Loucy (cell line): ENCODE results near the gene ACADM.
"Not testable (repeated sequence)": the region's sequence is repeated elsewhere in the genome, so short reads cannot be mapped to it uniquely, and the experiment has no call there.

Source experiments
- H2AFZ ChIP-seq: fragments of 200-600 bp; sonication (generic); 2 replicates; pipeline ENCODE4 v1.6.0; 2016; ENCODE audit warnings: antibody characterized with exemption, mild to moderate bottlenecking, low read length, moderate library complexity
- H3F3A ChIP-seq: fragments of 200-600 bp; 2 replicates; pipeline ENCODE4 v1.6.0; 2016; ENCODE audit warnings: antibody characterized with exemption, low read depth, mild to moderate bottlenecking
- H3K27me3 ChIP-seq: fragments of 200-600 bp; sonication (generic); 2 replicates; pipeline ENCODE4 v1.6.1; 2014; ENCODE audit warnings: low read length, mild to moderate bottlenecking; ENCODE audit not compliant: insufficient read depth, poor library complexity, severe bottlenecking
- H3K36me3 ChIP-seq: fragments of 200-600 bp; sonication (generic); 2 replicates; pipeline ENCODE4 v1.6.1; 2016; ENCODE audit warnings: low read length; ENCODE audit not compliant: insufficient read depth
- H3K4me1 ChIP-seq: fragments of 200-600 bp; sonication (generic); 2 replicates; pipeline ENCODE4 v1.5.1; 2014; ENCODE audit warnings: low read length, mild to moderate bottlenecking; ENCODE audit not compliant: insufficient read depth, poor library complexity, severe bottlenecking
- H3K4me2 ChIP-seq: fragments of 200-600 bp; sonication (generic); 2 replicates; pipeline ENCODE4 v1.6.0; 2014; ENCODE audit warnings: antibody characterized with exemption, low read length, low read depth, mild to moderate bottlenecking; ENCODE audit not compliant: poor library complexity, severe bottlenecking
- H3K4me3 ChIP-seq: fragments of 200-600 bp; sonication (generic); 2 replicates; pipeline ENCODE4 v1.5.1; 2014; ENCODE audit warnings: low read length, mild to moderate bottlenecking, mixed read lengths; ENCODE audit not compliant: poor library complexity, severe bottlenecking
- H3K79me2 ChIP-seq: fragments of 200-600 bp; sonication (generic); 2 replicates; pipeline ENCODE4 v1.6.1; 2014; ENCODE audit warnings: low read length; ENCODE audit not compliant: insufficient read depth
- H3K9ac ChIP-seq: fragments of 200-600 bp; sonication (generic); 2 replicates; pipeline ENCODE4 v1.6.0; 2014; ENCODE audit warnings: mild to moderate bottlenecking, low read depth, low read length, moderate library complexity; ENCODE audit not compliant: poor library complexity, severe bottlenecking
- H3K9me2 ChIP-seq: fragments of 200-600 bp; sonication (generic); replicated peaks from 2 replicates; pipeline ENCODE4 v1.6.1; 2016; ENCODE audit warnings: low read depth, low read length, mixed read lengths
- H3K9me3 ChIP-seq: fragments of 200-600 bp; sonication (generic); 2 replicates; pipeline ENCODE4 v1.6.1; 2014; ENCODE audit warnings: mild to moderate bottlenecking, antibody characterized with exemption, low read length, low read depth; ENCODE audit not compliant: insufficient read depth
- H4K20me1 ChIP-seq: fragments of 200-600 bp; sonication (generic); 2 replicates; pipeline ENCODE4 v1.6.0; 2014; ENCODE audit warnings: antibody characterized with exemption, low read length, mild to moderate bottlenecking; ENCODE audit not compliant: insufficient read depth, poor library complexity, severe bottlenecking
- CTCF ChIP-seq: fragments of 200-600 bp; sonication (generic); conservative IDR thresholded peaks from 2 replicates; pipeline ENCODE4 v1.5.1; 2014; ENCODE audit warnings: mild to moderate bottlenecking, antibody characterized with exemption, low read length
- EZH2phosphoT487 ChIP-seq: fragments of 200-600 bp; IDR thresholded peaks from 2 replicates; pipeline ENCODE4 v1.6.1; 2018; ENCODE audit warnings: antibody characterized with exemption, mild to moderate bottlenecking, moderate library complexity, borderline replicate concordance

Gene ACADM

GRCh38 chr1:75771978-75772377 is 47.5 kb downstream of the ACADM start:
- no peaks in the 10 kb centered on the region for H3K36me3 ChIP-seq
- no peak overlapping the region for H2AFZ ChIP-seq
- no peaks in the 10 kb centered on the region for H3F3A ChIP-seq
- H3K9me2 ChIP-seq = no peaks in the 10 kb centered on the region
- no peaks in the 10 kb centered on the region; the same call in 1 of the 2 replicates for H3K9me3 ChIP-seq
- no peaks in the 10 kb centered on the region for H3K79me2 ChIP-seq
- no peak overlapping the region for H3K4me3 ChIP-seq
- no peaks in the 10 kb centered on the region for H4K20me1 ChIP-seq
- no peaks in the 10 kb centered on the region for H3K4me1 ChIP-seq
- no peak overlapping the region for H3K4me2 ChIP-seq
- H3K27me3 ChIP-seq = no peaks in the 10 kb centered on the region
- TF ChIP-seq EZH2phosphoT487 (no peak), CTCF (no peak)
- H3K9ac ChIP-seq = no peak overlapping the region

- not testable (repeated sequence) for H3K4me3 ChIP-seq, H3F3A ChIP-seq, H3K36me3 ChIP-seq, H4K20me1 ChIP-seq, H3K79me2 ChIP-seq, H3K4me2 ChIP-seq, H3K9ac ChIP-seq, H3K9me3 ChIP-seq, H2AFZ ChIP-seq, H3K27me3 ChIP-seq, H3K4me1 ChIP-seq, H3K9me2 ChIP-seq
Measured at GRCh38 chr1:75777812-75778211, 53.3 kb downstream of the ACADM start.

DNA sequence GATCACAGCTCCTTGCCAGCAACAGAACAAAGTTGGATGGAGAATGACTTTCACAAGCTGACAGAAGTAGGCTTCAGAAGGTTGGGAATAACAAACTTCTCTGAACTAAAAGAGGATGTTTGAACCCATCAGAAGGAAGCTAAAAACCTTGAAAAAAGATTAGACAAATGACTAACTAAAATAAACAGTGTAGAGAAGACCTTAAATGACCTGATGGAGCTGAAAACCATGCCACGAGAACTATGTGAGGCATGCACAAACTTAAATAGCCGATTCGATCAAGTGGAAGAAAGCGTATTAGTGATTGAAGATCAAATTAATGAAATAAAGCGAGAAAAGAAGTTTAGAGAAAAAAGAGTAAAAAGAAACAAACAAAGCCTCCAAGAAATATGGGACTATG is 54.2 kb downstream of the ACADM start:
- H3K27me3 ChIP-seq, H3K9ac ChIP-seq, H3K4me1 ChIP-seq, H2AFZ ChIP-seq, H3K79me2 ChIP-seq, H3K9me3 ChIP-seq, H4K20me1 ChIP-seq, H3K9me2 ChIP-seq, H3K36me3 ChIP-seq, H3K4me3 ChIP-seq, H3K4me2 ChIP-seq, H3F3A ChIP-seq: not testable (repeated sequence)

DNA sequence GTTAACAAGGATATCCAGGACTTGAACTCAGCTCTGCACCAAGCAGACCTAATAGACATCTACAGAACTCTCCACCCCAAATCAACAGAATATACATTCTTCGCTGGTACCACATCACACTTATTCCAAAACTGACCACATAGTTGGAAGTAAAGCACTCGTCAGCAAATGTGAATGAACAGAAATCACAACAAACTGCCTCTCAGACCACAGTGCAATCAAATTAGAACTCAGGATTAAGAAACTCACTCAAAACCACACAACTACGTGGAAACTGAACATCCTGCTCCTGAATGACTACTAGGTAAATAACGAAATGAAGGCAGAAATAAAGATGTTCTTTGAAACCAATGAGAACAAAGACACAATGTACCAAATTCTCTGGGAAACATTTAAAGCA is 55.7 kb downstream of the ACADM start:
- H3K4me2 ChIP-seq, H3F3A ChIP-seq, H3K9me2 ChIP-seq, H4K20me1 ChIP-seq, H3K27me3 ChIP-seq, H3K9ac ChIP-seq, H2AFZ ChIP-seq, H3K9me3 ChIP-seq, H3K36me3 ChIP-seq, H3K4me1 ChIP-seq, H3K79me2 ChIP-seq, H3K4me3 ChIP-seq: not testable (repeated sequence)

- Histone ChIP-seq H2AFZ (0 out of 2 replicates have a peak overlapping the region, but pooled peaks have one; percentile 1), H3K4me1 (peaks cover 27% of the 10 kb centered on the region), H3K9ac (peak overlapping the region; percentile 95), H3K4me2 (peak overlapping the region; percentile 80), H4K20me1 (peaks cover 27% of the 10 kb centered on the region), H3K79me2 (peaks cover 29% of the 10 kb centered on the region), H3K4me3 (peak overlapping the region; percentile 98)
- not testable (repeated sequence) for H3K36me3 ChIP-seq, H3F3A ChIP-seq, H3K9me3 ChIP-seq, H3K9me2 ChIP-seq, H3K27me3 ChIP-seq
Measured at GRCh38 chr1:75783920-75784319, 59.4 kb downstream of the ACADM start.
